Cerebellar nuclear complex (tissue), 1 donor: ENCODE results near the gene UBAP1.
"Not testable (repeated sequence)": the region's sequence is repeated elsewhere in the genome, so short reads cannot be mapped to it uniquely, and the experiment has no call there.

ENCODE experiments used
- DNase-seq, 2 experiments: peaks; one replicate each; lab custom pipeline; 2025; lab: John Stamatoyannopoulos, UW

Gene UBAP1

DNA sequence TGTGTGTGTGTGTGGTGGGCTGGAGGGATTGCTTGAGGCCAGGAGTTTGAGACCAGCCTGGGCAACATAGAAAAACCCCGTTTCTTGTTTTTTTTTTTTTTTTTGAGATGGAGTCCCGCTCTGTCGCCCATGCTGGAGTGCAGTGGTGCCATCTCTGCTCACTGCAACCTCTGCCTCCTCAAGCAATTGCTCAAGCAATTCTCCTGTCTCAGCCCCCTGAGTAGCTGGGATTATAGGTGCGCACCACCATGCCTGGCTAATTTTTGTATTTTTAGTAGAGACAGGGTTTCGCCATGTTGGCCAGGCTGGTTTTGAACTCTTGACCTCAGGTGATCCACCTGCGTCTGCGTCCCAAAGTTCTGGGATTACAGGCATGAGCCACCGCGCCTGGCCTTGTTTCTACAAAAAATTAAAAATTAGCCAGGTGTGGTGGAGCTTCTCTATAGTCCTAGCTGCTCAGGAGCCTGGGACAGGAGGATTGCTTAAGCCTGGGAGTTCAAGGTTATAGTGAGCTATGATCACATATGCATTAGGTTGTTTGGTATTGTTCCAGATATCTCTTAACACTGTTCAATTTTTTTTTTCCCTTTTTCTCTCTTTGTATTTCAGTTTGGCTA is 47.4 kb downstream of the UBAP1 start:
- DNase-seq = not testable (repeated sequence)

DNA sequence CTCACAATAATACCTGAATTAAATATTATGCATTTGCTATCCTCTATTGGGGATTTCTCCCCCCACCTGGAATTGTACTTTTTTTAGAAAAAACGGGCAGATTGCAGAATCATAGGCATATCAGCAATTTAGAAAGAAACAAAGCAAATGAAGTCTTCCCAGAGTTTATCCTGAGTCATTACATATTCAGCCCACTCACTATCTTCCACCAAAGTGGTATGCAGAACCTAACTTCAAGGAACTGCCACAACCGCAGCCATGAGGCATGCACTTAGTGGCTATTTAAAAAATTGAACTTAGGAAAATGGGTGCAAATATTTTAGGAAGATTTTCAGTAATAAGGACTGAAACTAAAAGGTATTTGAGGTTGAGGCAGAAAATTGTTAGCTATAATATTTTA is 48.6 kb downstream of the UBAP1 start:
- no peak for DNase-seq

DNA sequence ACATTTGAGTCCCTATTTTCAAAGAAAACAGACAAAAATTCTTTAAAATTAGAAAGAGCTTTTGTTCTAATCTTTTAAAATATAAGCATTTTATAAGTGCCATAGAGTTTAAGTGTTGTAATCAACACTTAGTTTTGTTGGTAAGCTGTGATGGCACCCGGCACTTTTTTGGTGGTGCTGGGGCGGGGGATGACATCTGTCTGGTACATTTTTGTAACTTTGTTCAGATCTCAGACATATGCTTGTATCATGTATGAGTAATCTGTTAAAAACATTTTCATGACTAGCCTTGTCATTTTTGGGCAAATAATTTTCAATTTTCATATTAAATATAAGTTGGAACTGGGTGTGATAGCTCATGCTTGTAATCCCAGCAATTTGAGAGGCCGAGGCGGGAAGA is 51.7 kb downstream of the UBAP1 start:
- DNase-seq = no peak

DNA sequence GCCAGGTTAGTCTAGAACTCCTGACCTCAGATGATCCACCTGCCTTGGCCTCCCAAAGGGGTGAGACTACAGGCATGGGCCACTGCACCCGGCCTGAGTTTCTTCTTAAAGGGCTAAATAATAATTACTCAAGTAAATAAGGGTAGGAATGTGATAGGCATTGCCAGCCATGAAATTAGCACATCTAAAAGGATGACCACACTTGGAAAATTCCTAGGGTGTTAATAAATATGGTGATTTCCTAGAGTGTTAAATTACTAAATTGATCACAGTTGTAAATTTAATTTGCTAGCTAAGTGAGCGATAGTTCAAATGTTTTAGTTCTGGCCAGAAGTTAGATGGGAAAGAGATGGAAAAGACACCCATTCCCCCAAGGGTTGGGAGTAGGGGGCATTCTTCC is 53.4 kb downstream of the UBAP1 start:
- DNase-seq = no peak

DNA sequence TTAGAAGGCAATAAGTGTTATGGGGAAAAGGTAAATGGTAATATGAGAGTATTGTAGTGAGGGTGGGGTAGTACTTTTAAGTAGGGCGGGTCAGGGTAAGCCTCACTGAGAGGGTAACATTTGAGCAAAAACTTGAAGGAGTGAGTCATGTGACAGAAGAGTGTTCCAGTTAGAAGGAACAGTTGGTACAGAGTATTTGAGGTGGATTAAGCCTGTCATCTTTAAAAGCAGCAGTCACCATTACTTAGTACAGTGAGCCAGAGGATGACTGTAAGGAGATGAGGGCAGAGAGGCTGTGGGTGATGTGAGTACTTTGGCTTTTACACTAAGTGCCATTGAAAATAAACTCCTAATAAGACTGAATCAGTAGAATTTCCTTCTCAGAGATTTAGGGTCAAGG is 54.8 kb downstream of the UBAP1 start:
- no peak for DNase-seq

DNA sequence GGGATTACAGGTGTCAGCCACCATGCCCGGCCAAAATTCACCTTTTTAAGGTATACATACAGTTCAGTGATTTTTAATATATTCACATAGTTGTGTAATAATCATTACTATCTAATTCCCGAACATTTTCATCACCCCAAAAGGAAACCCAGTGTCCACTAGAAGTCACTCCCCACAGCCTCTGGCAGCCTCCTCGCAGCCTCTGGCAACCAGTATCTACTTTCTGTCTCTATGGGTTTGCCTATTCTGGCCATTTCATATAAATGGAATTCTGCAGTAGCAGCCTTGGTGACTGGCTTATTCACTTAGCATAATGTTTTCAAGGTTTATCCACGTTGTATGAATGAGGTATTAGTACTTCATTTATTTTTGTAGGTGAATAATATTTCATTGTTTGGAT is 59.0 kb downstream of the UBAP1 start:
- no peak for DNase-seq

DNA sequence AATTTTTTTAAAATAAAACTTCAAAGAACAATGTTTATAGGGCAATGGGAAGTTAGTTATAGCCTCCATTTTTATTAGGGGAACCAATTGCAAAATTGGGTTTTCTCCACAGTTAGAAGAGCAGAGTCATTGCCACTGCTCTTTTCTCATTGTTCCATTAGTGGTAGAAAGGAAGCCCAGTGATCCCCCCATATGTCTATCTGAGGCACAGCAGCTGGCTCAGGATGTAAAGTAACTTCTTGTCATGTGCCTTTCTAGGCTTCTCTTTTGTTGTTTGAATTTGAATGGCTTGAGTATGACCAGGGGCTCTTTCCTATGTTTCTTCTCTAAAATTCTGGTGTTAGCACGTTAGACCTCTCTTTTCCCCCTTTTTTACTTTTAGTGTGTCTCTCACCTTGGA is 61.2 kb downstream of the UBAP1 start:
- DNase-seq = no peak

DNA sequence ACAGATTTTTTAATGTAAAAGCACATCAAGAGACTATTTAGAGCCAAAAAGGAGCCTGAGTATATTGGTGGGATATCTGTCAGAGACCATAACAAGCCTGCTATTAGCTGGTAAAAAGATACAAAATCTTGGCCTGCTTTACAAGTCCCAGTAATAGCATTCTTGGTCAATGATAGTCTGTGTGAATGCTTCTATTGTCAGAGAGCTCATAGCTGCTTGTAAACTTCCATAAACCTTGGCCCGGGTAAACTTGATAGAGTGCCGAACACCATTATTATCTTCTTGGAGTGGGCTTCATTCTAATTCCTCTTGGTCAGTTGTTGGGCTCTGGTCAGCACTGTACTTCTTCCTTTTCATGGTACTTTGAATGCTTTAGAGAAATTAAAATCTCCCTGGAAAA is 64.0 kb downstream of the UBAP1 start:
- DNase-seq = no peak

DNA sequence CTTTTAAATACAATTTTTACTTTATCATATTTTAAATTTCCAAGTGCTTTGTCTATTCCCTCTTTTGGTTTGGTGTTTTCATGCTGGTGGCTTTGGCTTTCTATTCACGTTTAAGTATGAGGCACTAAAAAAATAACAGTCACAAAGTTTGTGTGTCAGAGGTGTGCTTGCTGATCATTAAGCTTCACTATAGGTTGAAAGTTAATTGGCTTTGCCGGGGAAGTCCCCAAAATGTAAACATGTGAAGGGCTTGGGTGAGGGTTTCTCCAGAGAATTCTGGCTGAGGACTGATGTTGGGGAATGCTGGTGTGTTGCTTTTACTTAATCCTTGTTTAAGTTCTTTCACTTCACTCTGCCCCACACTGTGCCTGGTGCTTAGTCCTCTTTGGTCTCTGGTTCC is 66.4 kb downstream of the UBAP1 start:
- not testable (repeated sequence) for DNase-seq

DNA sequence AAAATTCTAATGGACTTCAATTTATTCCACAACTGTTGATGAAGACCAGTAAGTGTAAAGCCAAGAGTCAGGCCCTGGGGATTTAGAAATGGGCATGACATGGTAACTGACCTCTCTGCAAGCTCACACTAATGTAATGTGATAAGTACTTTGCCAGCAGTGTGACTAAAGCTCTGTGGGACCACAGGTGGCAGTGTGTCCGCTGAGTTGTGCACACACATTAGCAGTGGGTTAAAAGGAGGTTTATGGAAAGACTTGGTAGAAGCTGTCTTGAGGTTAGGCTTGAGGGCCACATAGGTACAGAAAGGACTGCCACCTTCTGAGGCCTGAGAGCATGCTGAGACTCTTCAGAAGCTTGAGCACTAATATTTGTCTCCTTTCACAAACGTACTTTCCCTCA is 67.6 kb downstream of the UBAP1 start:
- no peak for DNase-seq

DNA sequence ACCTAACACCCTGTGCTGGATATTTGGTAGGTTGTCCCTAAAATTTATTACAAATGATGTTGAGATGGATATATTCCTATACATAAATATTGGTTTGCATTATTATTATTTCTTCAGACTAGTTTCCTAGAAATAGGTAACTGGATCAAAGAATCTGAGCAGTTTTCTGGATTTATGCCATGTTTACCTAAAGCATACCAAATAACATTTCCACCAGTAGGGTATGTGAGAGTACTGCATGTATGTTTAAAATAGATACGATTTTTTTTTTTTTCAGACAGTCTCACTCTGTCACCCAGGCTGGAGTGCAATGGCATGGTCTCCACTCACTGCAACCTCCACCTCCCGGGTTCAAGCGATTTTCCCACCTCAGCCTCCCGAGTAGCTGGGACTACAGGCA is 68.9 kb downstream of the UBAP1 start:
- DNase-seq = not testable (repeated sequence)

DNA sequence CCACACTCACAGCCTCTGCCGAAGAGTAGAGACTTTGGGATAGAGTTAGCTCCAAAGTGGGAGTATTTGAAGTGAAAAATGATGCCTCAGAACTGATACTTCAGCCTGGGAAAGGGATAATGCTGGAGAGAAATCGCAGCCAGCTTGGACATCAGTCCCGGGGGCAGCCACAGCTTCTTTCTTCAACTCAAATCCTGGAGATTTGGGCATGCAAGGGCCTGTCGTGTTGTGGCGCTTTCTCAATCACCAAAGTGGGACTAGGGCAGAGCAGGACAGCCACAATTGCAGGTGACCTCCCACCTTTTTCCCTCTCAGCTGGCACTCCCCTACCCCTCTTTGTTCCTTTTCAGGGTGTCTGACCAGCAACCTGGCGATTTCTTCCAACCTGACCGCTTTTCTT is 70.4 kb downstream of the UBAP1 start:
- no peak for DNase-seq

DNA sequence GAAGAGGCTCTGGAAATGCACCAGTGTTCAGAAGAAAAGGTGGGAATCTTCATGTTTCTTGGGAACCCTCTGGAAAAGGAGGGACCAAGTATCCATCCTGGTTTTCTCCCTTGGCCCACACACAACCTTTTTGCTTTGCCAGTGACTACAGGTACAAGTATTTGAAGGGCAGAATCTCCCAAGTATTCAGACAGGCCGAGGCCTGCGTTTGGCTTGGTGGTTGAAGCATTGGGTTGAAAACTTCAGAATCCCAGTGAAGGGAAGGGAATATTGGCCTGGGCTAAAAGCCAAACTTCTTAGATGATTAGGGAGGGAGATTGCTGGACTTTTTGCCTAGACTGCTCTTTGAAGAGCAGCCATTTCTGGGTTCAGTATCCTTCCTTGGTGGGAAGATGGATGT is 71.9 kb downstream of the UBAP1 start:
- DNase-seq = no peak

DNA sequence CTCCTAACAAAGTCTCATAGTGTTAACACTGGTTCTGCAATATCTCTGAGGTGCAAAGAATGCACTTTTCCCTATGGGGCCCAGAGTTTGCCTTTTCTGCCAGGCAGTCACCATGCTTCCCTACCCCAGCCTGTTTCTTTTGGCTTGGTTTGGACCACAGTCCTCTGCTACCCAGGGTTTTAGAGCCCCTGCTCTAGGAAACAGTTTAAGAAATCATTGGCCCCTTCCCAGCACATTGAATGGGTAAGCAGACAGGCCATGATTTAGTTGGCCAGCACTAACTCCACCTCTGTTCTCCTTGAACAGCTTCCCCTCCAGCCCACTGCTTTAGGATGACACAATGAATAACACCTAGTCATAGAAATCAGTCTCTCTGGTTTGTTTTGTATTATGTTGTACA is 73.2 kb downstream of the UBAP1 start:
- DNase-seq = no peak

DNA sequence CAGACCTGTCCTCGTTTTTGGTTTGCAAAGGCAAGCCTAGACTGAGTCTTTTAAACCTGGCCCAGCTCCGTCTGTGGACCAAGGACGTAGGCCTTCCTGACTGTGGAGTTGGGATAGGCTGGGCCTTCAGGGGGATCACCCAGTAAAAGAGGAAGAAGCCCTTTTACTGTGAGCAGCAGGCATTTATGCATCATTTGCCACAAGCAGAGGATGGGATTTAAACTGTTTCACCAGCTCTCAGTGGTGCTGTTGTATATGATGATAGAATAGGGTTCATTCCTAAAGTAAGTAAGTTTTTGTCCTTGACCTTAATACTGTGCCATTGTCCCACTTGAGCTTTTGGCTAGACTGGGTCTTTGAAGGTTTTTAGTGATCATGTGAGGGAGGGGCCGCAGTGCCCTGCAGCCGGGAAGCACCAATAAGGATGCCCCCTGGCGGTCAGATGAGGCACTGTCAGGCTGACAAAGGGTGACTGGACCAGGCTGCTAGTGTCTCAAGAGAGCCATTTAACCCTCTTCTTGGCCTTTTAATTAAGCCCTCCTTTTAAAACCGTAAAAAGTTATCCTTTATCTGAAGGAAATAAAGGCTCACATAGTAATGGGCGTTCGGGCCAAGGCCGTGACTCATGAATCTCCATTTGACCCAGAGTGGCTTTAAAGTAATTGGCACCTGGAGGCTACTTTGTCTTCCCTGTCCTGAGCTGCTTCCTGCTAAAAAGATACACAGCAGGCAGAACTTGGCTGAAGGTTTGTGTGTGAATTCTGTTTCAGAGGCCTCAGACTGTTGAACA is 74.0 kb downstream of the UBAP1 start:
- DNase-seq = peak in 1 of 2 experiments; percentile 23

DNA sequence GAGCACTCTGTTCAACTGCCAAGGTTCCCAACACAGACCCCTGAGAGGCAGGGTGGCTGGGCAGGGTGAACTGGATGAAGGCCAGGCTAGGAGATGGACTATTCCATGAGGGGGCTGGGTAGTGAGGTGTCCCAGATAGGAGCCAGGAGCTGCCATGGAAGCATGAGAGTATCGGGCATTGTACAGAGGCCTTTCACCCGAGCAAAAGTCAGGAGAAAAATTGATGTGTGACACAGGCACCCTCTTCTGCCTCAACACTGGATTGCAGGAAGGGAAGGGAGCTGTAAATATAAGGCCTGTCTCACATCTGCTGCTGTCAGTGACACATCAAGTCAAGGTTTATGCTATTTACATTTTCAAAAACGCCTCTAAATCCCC is 74.6 kb downstream of the UBAP1 start:
- no peak for DNase-seq

DNA sequence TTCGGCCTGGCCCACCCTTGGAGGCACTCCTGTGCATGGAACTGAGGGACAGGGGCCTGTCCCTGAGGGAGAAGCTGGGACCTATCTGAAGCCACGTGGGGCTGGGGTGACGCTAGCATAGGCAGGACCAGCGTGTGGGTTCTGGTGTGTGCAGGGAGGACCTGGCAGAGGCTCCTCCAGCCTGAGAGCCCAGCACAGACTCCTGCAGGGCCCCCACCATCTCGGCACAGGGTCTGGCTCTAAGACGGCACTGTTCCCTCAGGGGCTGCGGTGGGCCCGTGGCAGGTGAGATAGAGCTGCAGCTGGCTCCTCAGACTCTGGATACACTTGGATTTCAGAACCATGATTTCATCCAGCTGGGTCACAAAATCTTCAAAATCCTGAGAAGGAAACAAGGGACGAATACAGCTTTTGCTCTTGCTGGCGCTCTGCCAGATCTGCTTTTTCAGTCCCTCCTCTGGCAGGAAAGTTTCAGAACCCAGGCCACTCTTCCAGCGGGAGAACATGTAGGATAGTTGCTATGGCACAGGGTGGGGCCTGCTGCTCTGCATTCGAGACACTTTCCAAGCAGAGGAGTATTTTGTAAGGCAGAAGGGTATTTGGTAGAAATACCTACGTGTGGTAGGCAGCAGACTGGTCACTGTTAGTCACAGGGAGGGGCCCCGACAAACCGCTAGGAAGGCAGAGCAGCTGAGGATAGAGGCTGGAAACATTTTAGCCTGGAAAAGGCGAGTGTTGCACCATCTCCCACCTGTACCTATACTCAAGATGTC is 75.5 kb downstream of the UBAP1 start:
- DNase-seq = no peak

DNA sequence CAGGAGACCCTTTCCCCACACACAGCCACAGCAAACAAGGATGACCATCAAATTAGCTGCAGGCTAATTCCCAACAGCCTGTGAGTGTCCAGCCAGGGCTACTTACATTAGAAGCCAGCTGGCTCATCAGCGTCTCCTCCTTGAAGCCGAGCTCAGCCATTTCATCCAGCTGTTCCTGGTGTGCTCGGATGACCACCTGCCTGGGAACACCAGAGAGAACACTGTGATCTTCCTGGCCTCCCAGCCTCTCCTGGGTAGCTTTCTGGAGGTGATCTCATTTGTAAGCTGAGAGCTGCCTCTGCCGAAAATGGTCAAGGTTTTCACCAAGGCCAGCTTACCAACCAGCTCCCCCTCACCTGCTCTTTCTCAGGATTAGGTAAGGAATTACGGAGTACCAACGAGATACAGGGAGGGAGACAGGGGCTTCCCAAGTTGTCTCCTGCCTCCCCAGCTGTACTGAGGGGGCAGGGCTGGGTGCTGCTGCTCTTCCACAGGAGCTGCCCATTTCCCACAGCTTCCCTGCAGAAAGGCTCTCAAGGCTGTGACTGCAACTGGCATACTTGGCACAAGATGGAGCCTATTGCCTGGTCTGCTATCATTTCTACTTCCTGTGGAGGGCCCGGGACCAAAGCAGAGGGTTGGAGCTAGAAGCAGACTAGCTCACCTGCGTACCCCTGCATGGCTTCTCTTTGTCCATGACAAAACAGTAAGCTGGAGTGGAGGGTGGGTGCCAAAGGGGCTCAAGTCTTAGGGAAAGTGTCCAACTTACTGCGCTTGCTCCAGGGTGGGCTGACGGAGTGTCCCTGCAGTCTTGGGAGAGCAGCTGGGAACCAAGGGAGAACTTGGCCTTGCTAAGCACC is 76.4 kb downstream of the UBAP1 start:
- DNase-seq = no peak

DNA sequence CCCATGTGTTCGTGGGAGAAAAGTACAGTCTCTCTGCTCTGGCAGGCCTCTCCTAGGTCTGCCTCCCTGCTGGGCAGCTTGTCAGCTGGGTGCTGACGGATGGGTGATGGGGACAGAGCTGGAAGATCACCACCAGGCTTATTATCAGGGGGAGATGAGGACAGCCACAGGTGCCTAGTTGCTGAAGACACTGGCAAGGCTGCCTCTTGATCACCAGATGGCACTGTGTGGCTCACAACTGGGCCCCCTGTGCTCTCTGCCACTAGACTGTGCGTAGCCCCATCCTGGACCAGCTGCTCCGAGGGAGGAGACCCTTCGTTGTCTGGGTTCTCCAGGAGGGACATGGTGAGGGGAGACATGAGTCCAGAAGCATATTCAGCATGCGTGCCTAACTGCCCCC is 77.3 kb downstream of the UBAP1 start:
- no peak for DNase-seq

DNA sequence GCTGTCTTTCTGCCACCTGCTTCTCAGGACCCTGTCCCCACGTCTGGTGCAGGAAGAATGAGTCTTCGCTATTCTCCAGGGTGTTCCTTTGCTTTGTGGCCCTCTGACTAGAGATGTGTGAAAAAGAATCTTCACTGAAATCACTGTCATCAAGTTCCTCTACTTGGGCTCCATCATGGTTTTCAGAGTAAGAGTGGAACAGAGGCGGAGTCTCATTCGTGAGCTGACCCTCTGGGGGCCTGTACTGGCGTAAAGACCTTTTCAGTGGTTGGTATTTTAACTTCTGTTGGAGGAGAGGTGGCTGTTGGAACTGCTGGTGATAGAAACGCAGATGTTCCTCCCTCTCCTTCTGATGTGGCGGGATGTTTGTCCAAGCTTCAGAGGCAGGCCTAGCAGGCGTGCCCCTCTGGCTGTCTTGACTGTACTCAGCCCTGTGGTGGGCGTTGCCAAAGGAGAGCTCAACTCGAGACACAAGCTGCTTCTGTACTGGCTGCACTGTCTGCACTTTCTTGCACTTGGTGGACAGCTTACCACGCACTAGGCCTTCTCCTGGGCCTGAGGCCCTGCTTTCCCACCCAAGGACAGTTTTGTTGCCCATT is 78.2 kb downstream of the UBAP1 start:
- DNase-seq = no peak

DNA sequence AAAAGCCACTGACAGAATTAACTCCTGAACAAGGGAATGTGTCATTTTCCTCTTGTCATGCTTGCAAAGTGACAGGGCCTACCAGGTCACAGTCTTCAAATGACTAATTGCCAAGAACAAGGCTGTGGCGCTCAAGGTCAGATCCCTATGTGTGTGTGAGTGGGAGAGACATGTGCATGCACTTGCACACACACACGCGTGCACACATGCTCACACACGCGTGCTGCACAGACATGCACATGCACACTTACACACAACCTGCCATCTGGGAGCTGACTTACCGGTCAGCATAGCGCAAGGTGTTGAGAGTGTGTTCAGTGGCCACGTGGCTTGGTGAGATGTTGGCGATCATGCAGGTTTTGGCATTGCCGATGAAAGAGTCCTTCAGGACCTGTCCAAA is 80.5 kb downstream of the UBAP1 start:
- no peak for DNase-seq

DNA sequence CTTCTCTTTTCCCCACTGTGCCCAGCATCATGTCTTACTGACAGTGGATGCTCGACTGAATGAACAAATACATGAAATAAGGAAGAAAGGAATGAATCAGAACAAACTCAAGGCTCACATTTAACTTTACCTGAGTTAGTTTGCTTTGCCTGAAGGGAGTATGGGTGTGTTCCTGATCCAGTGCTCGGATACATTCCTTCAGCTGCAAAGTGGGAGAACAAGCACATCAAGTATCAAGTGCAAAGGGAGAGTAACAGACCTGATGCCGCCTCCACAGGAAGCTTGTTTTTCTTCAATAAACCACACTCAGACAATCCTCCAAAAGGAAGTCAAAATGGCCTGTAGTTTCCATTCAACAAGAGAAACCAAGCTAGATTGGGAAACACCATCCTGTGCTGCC is 84.1 kb downstream of the UBAP1 start:
- DNase-seq = no peak
